RWPE2 (cell line): ENCODE measurements around the gene PHETA2.

Experiments used
- ATAC-seq: fragments of 200-7000 bp; cut with Tn5 transposase; 3 replicates; pipeline ENCODE4 v1.9.1; 2021; ENCODE audit warnings: low read depth
- DNase-seq: peaks from one replicate; pipeline ENCODE4 v3.0.0-alpha.2; 2020; ENCODE audit warnings: low spot score
- H3K27ac ChIP-seq: fragments of 450-650 bp; 2 replicates; pipeline ENCODE4 v1.5.1; 2017; ENCODE audit warnings: mild to moderate bottlenecking; ENCODE audit not compliant: poor library complexity, severe bottlenecking
- H3K27me3 ChIP-seq: fragments of 250-450 bp; sonication (Bioruptor Pico); 2 replicates; pipeline ENCODE4 v1.5.1; 2021; ENCODE audit warnings: mild to moderate bottlenecking, moderate library complexity; ENCODE audit not compliant: insufficient read depth, poor library complexity, severe bottlenecking
- H3K36me3 ChIP-seq: fragments of 250-450 bp; sonication (Bioruptor Pico); 2 replicates; pipeline ENCODE4 v1.5.1; 2020; ENCODE audit warnings: low read depth, mild to moderate bottlenecking, moderate library complexity
- H3K4me1 ChIP-seq: fragments of 250-450 bp; sonication (Bioruptor Pico); 2 replicates; pipeline ENCODE4 v1.5.1; 2021; ENCODE audit warnings: mild to moderate bottlenecking, moderate library complexity; ENCODE audit not compliant: insufficient read depth, poor library complexity, severe bottlenecking
- H3K4me3 ChIP-seq: fragments of 250-450 bp; sonication (Bioruptor Pico); 2 replicates; pipeline ENCODE4 v1.5.1; 2021; ENCODE audit warnings: mild to moderate bottlenecking, moderate library complexity; ENCODE audit not compliant: severe bottlenecking
- H3K9me3 ChIP-seq: fragments of 250-450 bp; sonication (Bioruptor Pico); 2 replicates; pipeline ENCODE4 v1.5.1; 2021; ENCODE audit warnings: mild to moderate bottlenecking, moderate library complexity; ENCODE audit not compliant: severe bottlenecking
- TF ChIP-seq, protein P1 (sequence below): fragments of 450-650 bp; IDR thresholded peaks from one replicate; pipeline ENCODE4 v1.5.1; 2017; ENCODE audit warnings: mild to moderate bottlenecking, moderate library complexity; ENCODE audit not compliant: poor library complexity, severe bottlenecking

The PHETA2 gene, protein sequence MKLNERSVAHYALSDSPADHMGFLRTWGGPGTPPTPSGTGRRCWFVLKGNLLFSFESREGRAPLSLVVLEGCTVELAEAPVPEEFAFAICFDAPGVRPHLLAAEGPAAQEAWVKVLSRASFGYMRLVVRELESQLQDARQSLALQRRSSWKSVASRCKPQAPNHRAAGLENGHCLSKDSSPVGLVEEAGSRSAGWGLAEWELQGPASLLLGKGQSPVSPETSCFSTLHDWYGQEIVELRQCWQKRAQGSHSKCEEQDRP

DNA sequence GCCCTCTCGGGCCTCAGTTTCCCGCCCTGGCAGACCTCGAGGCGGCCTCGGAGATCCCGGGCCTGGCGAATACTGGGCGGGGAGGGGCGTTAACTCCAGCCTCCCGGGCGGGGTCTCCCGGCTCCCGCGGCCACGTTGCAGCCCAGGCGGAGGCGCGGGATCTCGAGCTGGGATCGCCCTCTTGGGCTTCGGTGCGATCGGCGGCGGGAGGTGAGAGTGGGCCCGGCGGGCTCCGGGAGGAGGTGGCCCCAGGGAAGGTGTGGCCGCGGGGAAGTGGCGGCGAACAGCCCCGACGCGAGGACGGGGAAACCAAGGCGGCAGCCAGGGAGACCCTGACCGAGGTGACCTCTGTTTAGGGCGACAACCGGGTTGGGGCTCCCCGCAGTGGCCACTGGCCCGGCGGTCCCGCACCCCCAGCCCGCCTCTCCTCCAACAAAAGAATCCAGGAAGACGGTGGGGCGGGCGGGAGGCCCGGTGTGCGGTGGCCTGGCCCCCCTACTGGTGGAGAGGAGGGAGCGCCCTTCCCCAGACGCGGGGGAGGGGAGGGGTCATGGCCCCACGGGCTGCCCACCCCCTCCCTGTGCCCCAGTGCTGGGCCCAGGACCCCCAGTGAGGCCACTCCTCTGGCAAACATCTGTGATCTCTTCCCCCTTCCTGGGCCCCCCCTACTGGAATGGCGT lies at the start of gene PHETA2:
PHETA2 (plus strand) TSS at position 117 of the 680 bp plus-strand sequence. CDS start 3,046 bp downstream, outside the sequence.
- no peaks in the 10 kb centered on the region for H3K36me3 ChIP-seq
- TF ChIP-seq, protein P1, sequence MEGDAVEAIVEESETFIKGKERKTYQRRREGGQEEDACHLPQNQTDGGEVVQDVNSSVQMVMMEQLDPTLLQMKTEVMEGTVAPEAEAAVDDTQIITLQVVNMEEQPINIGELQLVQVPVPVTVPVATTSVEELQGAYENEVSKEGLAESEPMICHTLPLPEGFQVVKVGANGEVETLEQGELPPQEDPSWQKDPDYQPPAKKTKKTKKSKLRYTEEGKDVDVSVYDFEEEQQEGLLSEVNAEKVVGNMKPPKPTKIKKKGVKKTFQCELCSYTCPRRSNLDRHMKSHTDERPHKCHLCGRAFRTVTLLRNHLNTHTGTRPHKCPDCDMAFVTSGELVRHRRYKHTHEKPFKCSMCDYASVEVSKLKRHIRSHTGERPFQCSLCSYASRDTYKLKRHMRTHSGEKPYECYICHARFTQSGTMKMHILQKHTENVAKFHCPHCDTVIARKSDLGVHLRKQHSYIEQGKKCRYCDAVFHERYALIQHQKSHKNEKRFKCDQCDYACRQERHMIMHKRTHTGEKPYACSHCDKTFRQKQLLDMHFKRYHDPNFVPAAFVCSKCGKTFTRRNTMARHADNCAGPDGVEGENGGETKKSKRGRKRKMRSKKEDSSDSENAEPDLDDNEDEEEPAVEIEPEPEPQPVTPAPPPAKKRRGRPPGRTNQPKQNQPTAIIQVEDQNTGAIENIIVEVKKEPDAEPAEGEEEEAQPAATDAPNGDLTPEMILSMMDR, result peak; percentile 33
- H3K27me3 ChIP-seq, result no peaks in the 10 kb centered on the region
- H3K27ac ChIP-seq, result peak within 1 kb of the TSS; percentile 9
- peak within 1 kb of the TSS; percentile 36 for H3K4me3 ChIP-seq
- DNase-seq (no peak), ATAC-seq (no peak)
- no peaks in the 10 kb centered on the region for H3K9me3 ChIP-seq
- H3K4me1 ChIP-seq, result peaks cover 5% of the 10 kb centered on the region

DNA sequence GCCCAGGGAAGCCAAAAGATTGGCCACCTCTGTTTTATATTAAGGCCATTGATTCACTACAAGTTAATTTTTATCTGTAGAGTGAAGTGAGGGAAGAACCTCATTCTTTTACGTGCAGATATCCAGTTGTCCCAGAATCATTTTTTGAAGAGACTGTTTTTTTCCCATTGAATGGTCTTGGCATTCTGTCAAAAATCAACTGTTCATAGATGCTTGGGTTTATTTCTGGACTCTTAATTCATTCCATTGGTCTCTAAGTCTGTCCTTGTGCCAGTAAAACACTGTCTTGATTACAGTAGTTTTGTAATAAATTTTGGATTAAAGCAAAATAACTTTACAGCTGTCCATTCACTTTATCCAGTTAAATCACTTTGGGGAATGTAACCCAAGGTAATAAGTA lies 48.6 kb upstream of the PHETA2 start:
- Histone ChIP-seq H3K4me3 (no peak overlapping the region), H3K27ac (no peak overlapping the region), H3K9me3 (no peaks in the 10 kb centered on the region), H3K36me3 (no peaks in the 10 kb centered on the region), H3K4me1 (peaks cover 9% of the 10 kb centered on the region), H3K27me3 (no peaks in the 10 kb centered on the region)
- DNase-seq (no peak), ATAC-seq (no peak)
- TF ChIP-seq, protein P1, result no peak

DNA sequence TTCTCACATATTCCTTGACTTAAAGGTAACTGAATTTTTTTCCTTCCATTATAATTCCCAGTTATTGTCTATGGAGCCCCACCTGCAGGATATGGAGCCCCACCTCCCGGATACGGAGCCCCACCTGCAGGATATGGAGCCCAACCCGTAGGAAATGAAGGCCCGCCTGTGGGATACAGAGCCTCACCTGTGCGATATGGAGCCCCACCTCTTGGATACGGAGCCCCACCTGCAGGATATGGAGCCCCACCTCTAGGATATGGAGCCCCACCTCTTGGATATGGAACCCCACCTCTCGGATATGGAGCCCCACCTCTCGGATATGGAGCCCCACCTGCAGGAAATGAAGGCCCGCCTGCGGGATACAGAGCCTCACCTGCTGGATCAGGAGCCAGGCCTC lies 47.3 kb upstream of the PHETA2 start:
- TF ChIP-seq, protein P1, result no peak
- Histone ChIP-seq H3K4me3 (no peak overlapping the region), H3K27me3 (no peaks in the 10 kb centered on the region), H3K4me1 (peaks cover 9% of the 10 kb centered on the region), H3K9me3 (no peaks in the 10 kb centered on the region), H3K36me3 (no peaks in the 10 kb centered on the region), H3K27ac (no peak overlapping the region)
- ATAC-seq (no peak), DNase-seq (no peak)

DNA sequence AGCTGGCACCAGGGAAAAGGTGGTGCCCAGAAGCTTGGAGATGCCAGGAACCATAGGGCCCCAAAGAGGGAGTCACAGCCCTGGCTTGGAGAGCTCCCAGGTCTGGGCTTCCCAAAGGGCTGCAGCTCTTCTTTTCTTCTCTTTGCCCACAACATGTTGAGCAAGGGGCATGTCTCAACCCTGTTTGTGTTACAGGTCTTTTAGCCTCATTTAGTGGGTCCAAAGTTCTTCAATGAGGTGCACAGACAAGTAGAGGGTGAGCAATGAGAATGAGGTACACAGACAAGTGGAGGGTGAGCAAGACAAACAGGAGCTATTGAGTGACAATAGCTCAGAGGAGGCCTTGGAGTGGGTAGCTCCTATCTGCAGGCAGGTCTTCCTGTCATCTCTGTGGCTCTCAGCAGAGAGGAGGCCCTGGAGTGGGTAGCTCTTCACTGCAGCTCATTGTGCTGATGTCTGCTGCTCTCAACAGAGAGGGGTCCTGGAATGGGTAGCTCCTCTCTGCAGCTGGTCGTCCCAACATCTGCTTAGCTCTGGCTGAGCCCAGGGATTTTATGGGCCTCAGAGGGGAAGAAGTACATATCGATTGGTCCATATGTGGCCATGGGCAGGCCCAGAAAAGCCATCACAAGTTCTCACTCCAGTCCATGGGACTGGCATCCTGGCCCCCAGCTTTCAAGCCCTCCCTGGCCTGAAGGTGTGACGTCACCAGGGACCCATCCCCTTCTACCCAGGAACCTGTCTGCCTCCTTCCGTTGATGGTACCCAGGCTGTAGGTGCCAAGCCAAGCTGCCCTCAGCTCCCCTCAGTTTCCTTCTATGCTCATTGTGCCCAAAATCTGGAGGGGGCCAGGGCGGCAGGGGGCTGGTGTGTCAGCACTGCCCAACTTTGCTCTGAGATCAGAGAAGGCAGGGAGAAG lies 40.5 kb upstream of the PHETA2 start:
- TF ChIP-seq, protein P1, result no peak
- ATAC-seq (no peak), DNase-seq (no peak)

More for the DNA sequence above, 40.5 kb upstream of the PHETA2 start:
- Histone ChIP-seq H3K4me1 (no peaks in the 10 kb centered on the region), H3K36me3 (no peaks in the 10 kb centered on the region), H3K4me3 (no peak overlapping the region), H3K9me3 (no peaks in the 10 kb centered on the region), H3K27ac (no peak overlapping the region), H3K27me3 (no peaks in the 10 kb centered on the region)
